Gastroesophageal sphincter (tissue), 4 donors: ENCODE results near the gene SCN4A. TPM values are rescaled to one million over a fixed set of nuclear protein-coding genes. Genes with fewer than 3 reads are reported as not detected.
"Not testable (repeated sequence)": the region's sequence is repeated elsewhere in the genome, so short reads cannot be mapped to it uniquely, and the experiment has no call there.

Experiments used
- ATAC-seq: fragments of 150-250 bp; one replicate; pipeline ENCODE4 v1.9.1; 2016; ENCODE audit warnings: mild to moderate bottlenecking, moderate library complexity
- H3K27ac ChIP-seq, 4 donors: fragments of 200-600 bp; sonication (generic) in 3 of 4; 1 replicate in 3 of 4; 2 replicates in 1 of 4; pipeline ENCODE4 v1.5.1; 2016 to 2019
- H3K27me3 ChIP-seq: fragments of 200-600 bp; sonication (generic); one replicate; pipeline ENCODE4 v1.5.1; 2019
- H3K36me3 ChIP-seq, 2 donors: fragments of 200-600 bp; sonication (generic); one replicate each; pipeline ENCODE4 v1.5.1; 2019; ENCODE audit warnings: control low read depth in 1 of 2
- H3K4me1 ChIP-seq, 3 donors: fragments of 200-600 bp; sonication (generic); 1 replicate in 2 of 3; 2 replicates in 1 of 3; pipeline ENCODE4 v1.5.1; 2016 to 2019; ENCODE audit warnings: control low read depth in 2 of 3
- H3K4me3 ChIP-seq, 2 donors: fragments of 200-600 bp; sonication (generic); one replicate each; pipeline ENCODE4 v1.5.1; 2019; ENCODE audit warnings: mild to moderate bottlenecking in 1 of 2, moderate library complexity in 1 of 2
- H3K9me3 ChIP-seq, 3 donors: fragments of 200-600 bp; sonication (generic); one replicate each; pipeline ENCODE4 v1.5.1; 2017 to 2019; ENCODE audit warnings: control low read depth in 2 of 3
- CTCF ChIP-seq, 4 experiments: fragments of 200-600 bp in 2 of 4; fragments of 450-650 bp in 2 of 4; sonication (generic) in 1 of 4; IDR thresholded peaks; one replicate each; pipeline ENCODE4 v1.5.1; 2017 to 2019; ENCODE audit warnings: antibody characterized with exemption in 4 of 4, mild to moderate bottlenecking in 2 of 4, moderate library complexity in 2 of 4
- WGBS, 2 donors: methylation state at CpG; one replicate each; pipeline ENCODE4 v1.1.5; 2018; ENCODE audit warnings: low coverage in 1 of 2; 5-methylcytosine and 5-hydroxymethylcytosine counted together
- small RNA-seq, 4 donors: library from RNA; depleted of rRNA; stranded (forward); fragments of <200 nt; gene quantifications; one replicate each; pipeline ENCODE3, GENCODE V24; 2016
- total RNA-seq, 4 donors: library from RNA; depleted of rRNA; stranded (reverse); fragments of >200 nt; gene quantifications; one replicate each; pipeline ENCODE4 v1.1.0, GENCODE V29; 2016

The SCN4A gene
- total RNA-seq, 4 donors from 2014 or later = 0.15 to 0.47 (median 0.35) TPM

- peak; percentile 5 to 43 (median 26) for TF ChIP-seq CTCF (IDR thresholded peaks at IDR 0.05)
- H3K36me3 ChIP-seq, H3K27ac ChIP-seq, H3K4me1 ChIP-seq, H3K27me3 ChIP-seq, H3K4me3 ChIP-seq, H3K9me3 ChIP-seq: not testable (repeated sequence)
- peak; percentile 53 for ATAC-seq
- WGBS, 2 donors = 13 to 19% methylated on average over 4 to 13 of the region's 13 CpGs
Measured at GRCh38 chr17:63889026-63889848, 83.5 kb downstream of the SCN4A start.

Small RNA genes within 50 kb of the gene (small RNA-seq; reads per million reads assigned to genes)
- 0 reads per million in 4 donors for gene AC127029.1
- 0 reads per million in 4 donors for gene GH1

Other genes starting within 250 kb of the SCN4A start
- gene STRADA, start 231.1 kb downstream of the SCN4A start, total RNA-seq = 10 to 100 TPM; 14.4 to 39.1 (median 23.3) TPM
- gene CCDC47, start 199.3 kb downstream of the SCN4A start, total RNA-seq = 10 to 100 TPM; 53.1 to 62.0 (median 58.9) TPM
- 100 to 1,000 TPM in 2 of 4 donors, 10 to 100 TPM in 2; 66.6 to 126 (median 98.8) TPM for gene DDX42, start 198.7 kb downstream of the SCN4A start, total RNA-seq
- gene PSMC5, start 145.5 kb downstream of the SCN4A start, total RNA-seq = 100 to 1,000 TPM in 2 of 4 donors, 10 to 100 TPM in 2; 79.5 to 110 (median 95.7) TPM
- gene FTSJ3, start 145.3 kb downstream of the SCN4A start, total RNA-seq = 10 to 100 TPM; 36.3 to 53.2 (median 51.7) TPM
- 100 to 1,000 TPM; 103 to 160 (median 141) TPM for gene SMARCD2, start 130.2 kb downstream of the SCN4A start, total RNA-seq
- under 1 TPM in 1 of 4 donors, not detected in 3; 0.23 TPM for gene CSH2, start 99.2 kb downstream of the SCN4A start, total RNA-seq
- not detected for gene GH2, start 91.0 kb downstream of the SCN4A start, total RNA-seq
- gene CSH1, start 76.3 kb downstream of the SCN4A start, total RNA-seq = not detected
- gene CSHL1, start 61.7 kb downstream of the SCN4A start, total RNA-seq = not detected
- not detected for gene GH1, start 54.1 kb downstream of the SCN4A start, total RNA-seq
- gene CD79B, start 40.6 kb downstream of the SCN4A start, total RNA-seq = 1 to 10 TPM in 3 of 4 donors, not detected in 1; 2.0 to 5.9 (median 3.3) TPM
- 1 to 10 TPM in 1 of 4 donors, under 1 TPM in 2, not detected in 1; 0.23 to 1.1 (median 0.57) TPM for gene PRR29, start 25.4 kb upstream of the SCN4A start, total RNA-seq
- 10 to 100 TPM in 3 of 4 donors, 1 to 10 TPM in 1; 7.2 to 71.1 (median 36.7) TPM for gene ICAM2, start 47.7 kb upstream of the SCN4A start, total RNA-seq
- 10 to 100 TPM in 3 of 4 donors, 1 to 10 TPM in 1; 8.4 to 12.8 (median 12.1) TPM for gene ERN1, start 157.2 kb upstream of the SCN4A start, total RNA-seq